Cardiac muscle cell (in vitro differentiated cells and primary cell): ENCODE results near the gene MAMDC2. TPM values are rescaled to one million over a fixed set of nuclear protein-coding genes. Genes with fewer than 3 reads are reported as not detected.
A peak's percentile ranks its signal among the peaks of the same experiment; 100 is the strongest.

Experiments used
- DNase-seq, 2 donors: peaks; one replicate each; pipeline versions ENCODE4 v3.0.0 to v3.0.0-alpha.2; 2010 to 2017; ENCODE audit warnings: low read depth in 1 of 2, low spot score in 1 of 2
- H3K27ac ChIP-seq: fragments of 200-600 bp; sonication (generic); 2 replicates; pipeline ENCODE4 v1.5.1; 2016
- H3K27me3 ChIP-seq: fragments of 200-600 bp; sonication (generic); 2 replicates; pipeline ENCODE4 v1.6.0; 2016; ENCODE audit warnings: control low read depth
- H3K36me3 ChIP-seq: fragments of 200-600 bp; sonication (generic); 2 replicates; pipeline ENCODE4 v1.5.1; 2016; ENCODE audit warnings: control low read depth
- H3K4me1 ChIP-seq: fragments of 200-600 bp; sonication (generic); 2 replicates; pipeline ENCODE4 v1.8.1; 2017; ENCODE audit warnings: low read depth, mild to moderate bottlenecking, mixed run types
- H3K4me3 ChIP-seq: fragments of 200-600 bp; sonication (generic); 2 replicates; pipeline ENCODE4 v1.5.1; 2016; ENCODE audit warnings: mild to moderate bottlenecking
- H3K9me3 ChIP-seq: fragments of 200-600 bp; sonication (generic); 2 replicates; pipeline ENCODE4 v1.5.1; 2017; ENCODE audit warnings: low read depth, mild to moderate bottlenecking, control low read depth
- polyA plus RNA-seq: library from polyadenylated mRNA; unstranded; fragments of >200 nt; fragmentation: Nextera tagmentation; extraction: Ambion mirVana; gene quantifications from 2 replicates; pipeline ENCODE4 v1.2.1, GENCODE V29; 2016
- total RNA-seq: library from RNA; depleted of rRNA; stranded (reverse); fragments of >200 nt; gene quantifications from 2 replicates; pipeline ENCODE4 v1.2.3, GENCODE V29; 2016
- TF ChIP-seq, protein P1 (sequence below): IDR thresholded peaks from 2 replicates; pipeline ENCODE4 v1.5.1; 2012; ENCODE audit warnings: low read depth, mild to moderate bottlenecking, low read length

The MAMDC2 gene
- total and polyA plus RNA-seq, 2 experiments from 2014 or later = 0.54 to 1.1 TPM

- TF ChIP-seq, protein P1, sequence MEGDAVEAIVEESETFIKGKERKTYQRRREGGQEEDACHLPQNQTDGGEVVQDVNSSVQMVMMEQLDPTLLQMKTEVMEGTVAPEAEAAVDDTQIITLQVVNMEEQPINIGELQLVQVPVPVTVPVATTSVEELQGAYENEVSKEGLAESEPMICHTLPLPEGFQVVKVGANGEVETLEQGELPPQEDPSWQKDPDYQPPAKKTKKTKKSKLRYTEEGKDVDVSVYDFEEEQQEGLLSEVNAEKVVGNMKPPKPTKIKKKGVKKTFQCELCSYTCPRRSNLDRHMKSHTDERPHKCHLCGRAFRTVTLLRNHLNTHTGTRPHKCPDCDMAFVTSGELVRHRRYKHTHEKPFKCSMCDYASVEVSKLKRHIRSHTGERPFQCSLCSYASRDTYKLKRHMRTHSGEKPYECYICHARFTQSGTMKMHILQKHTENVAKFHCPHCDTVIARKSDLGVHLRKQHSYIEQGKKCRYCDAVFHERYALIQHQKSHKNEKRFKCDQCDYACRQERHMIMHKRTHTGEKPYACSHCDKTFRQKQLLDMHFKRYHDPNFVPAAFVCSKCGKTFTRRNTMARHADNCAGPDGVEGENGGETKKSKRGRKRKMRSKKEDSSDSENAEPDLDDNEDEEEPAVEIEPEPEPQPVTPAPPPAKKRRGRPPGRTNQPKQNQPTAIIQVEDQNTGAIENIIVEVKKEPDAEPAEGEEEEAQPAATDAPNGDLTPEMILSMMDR = no peak
Observed at GRCh38 chr9:70076678-70077077, 33.0 kb downstream of the MAMDC2 start.

GRCh38 chr9:70079417-70080037 lies 35.9 kb downstream of the MAMDC2 start:
- peak in 1 of 2 donors; percentile 68 for DNase-seq
- Histone ChIP-seq H3K36me3 (no peaks in the 10 kb centered on the region), H3K27ac (no peak overlapping the region), H3K4me3 (no peak overlapping the region), H3K4me1 (no peaks in the 10 kb centered on the region), H3K9me3 (no peaks in the 10 kb centered on the region), H3K27me3 (peaks cover 4% of the 10 kb centered on the region)
- TF ChIP-seq, protein P1 = no peak

More at GRCh38 chr9:70076678-70077077, 33.0 kb downstream of the MAMDC2 start:
- Histone ChIP-seq H3K27ac (no peak overlapping the region), H3K36me3 (no peaks in the 10 kb centered on the region), H3K27me3 (peaks cover 7% of the 10 kb centered on the region), H3K9me3 (no peaks in the 10 kb centered on the region), H3K4me3 (no peak overlapping the region), H3K4me1 (no peaks in the 10 kb centered on the region)
- DNase-seq = no peak

- H3K27ac ChIP-seq = no peak overlapping the region
- no peaks in the 10 kb centered on the region for H3K36me3 ChIP-seq
- no peaks in the 10 kb centered on the region for H3K27me3 ChIP-seq
- no peak overlapping the region for H3K4me3 ChIP-seq
- H3K9me3 ChIP-seq = no peaks in the 10 kb centered on the region
- H3K4me1 ChIP-seq = no peaks in the 10 kb centered on the region
- TF ChIP-seq, protein P1 = no peak
- peak in 1 of 2 donors; percentile 75 for DNase-seq
Observed at GRCh38 chr9:70080481-70081119, 37.0 kb downstream of the MAMDC2 start.

- Histone ChIP-seq H3K27ac (no peak overlapping the region), H3K36me3 (no peaks in the 10 kb centered on the region), H3K4me1 (no peaks in the 10 kb centered on the region), H3K4me3 (no peak overlapping the region), H3K9me3 (no peaks in the 10 kb centered on the region), H3K27me3 (no peaks in the 10 kb centered on the region)
- no peak for DNase-seq
- TF ChIP-seq, protein P1 = no peak
Observed at GRCh38 chr9:70081120-70081495, 37.5 kb downstream of the MAMDC2 start.

- H3K27me3 ChIP-seq = no peaks in the 10 kb centered on the region
- H3K27ac ChIP-seq = no peak overlapping the region
- no peaks in the 10 kb centered on the region for H3K9me3 ChIP-seq
- H3K36me3 ChIP-seq = no peaks in the 10 kb centered on the region
- H3K4me3 ChIP-seq = no peak overlapping the region
- TF ChIP-seq, protein P1 = no peak
- DNase-seq = no peak
- no peaks in the 10 kb centered on the region for H3K4me1 ChIP-seq
Observed at GRCh38 chr9:70083429-70083828, 39.8 kb downstream of the MAMDC2 start.
